Lower lobe of right lung (tissue), 2 donors: Measurements from ENCODE around the gene PILRB. TPM values are rescaled to one million over a fixed set of nuclear protein-coding genes. Genes with fewer than 3 reads are reported as not detected.

Source experiments
- ATAC-seq, 2 donors: fragments of 200-7000 bp; cut with Tn5 transposase; one replicate each; pipeline ENCODE4 v1.9.1; 2020 to 2022; ENCODE audit warnings: mild to moderate bottlenecking in 2 of 2, moderate library complexity in 2 of 2
- DNase-seq: peaks from one replicate; pipeline ENCODE4 v3.0.0-alpha.2; 2020
- H3K27ac ChIP-seq: fragments of 200-600 bp; one replicate; pipeline ENCODE4 v1.8.0; 2022
- H3K27me3 ChIP-seq: fragments of 200-600 bp; one replicate; pipeline ENCODE4 v1.8.0; 2022; ENCODE audit warnings: low read depth
- H3K36me3 ChIP-seq: fragments of 200-600 bp; one replicate; pipeline ENCODE4 v1.8.0; 2022; ENCODE audit warnings: mild to moderate bottlenecking
- H3K4me1 ChIP-seq: fragments of 200-600 bp; one replicate; pipeline ENCODE4 v1.8.0; 2022
- H3K4me3 ChIP-seq: fragments of 200-600 bp; one replicate; pipeline ENCODE4 v1.8.0; 2022; ENCODE audit warnings: mild to moderate bottlenecking
- H3K9me3 ChIP-seq: fragments of 200-600 bp; one replicate; pipeline ENCODE4 v1.8.0; 2022
- CTCF ChIP-seq: fragments of 200-600 bp; IDR thresholded peaks from one replicate; pipeline ENCODE4 v1.8.0; 2022; ENCODE audit warnings: antibody characterized with exemption, mild to moderate bottlenecking
- intact Hi-C: fragments of 100-400 bp; cut with DNase I; formaldehyde crosslinking; loops from one replicate; pipeline ENCODE4 v1.11.0; 2022
- total RNA-seq: library from RNA; stranded (reverse); fragmentation: NEBNext Ultra II Directional; extraction: Animal tissue kit (Norgen Biotek cat#: 25700); gene quantifications from one replicate; pipeline ENCODE4 v1.2.1, GENCODE V29; 2021
- donor health status: DM: no; HTN: yes; CAD: no; lungs with severe emphysema.

The PILRB gene
- total RNA-seq, 1 donor from 2014 or later: 35.9 TPM

GRCh38 chr7:100389437-100390088 lies 31.6 kb downstream of the PILRB start:
- no peak for DNase-seq
- intact Hi-C loops: no loop called here
- no peak for ATAC-seq
- no peaks in the 10 kb centered on the region for H3K36me3 ChIP-seq
- H3K4me1 ChIP-seq: no peaks in the 10 kb centered on the region
- H3K4me3 ChIP-seq: no peak overlapping the region
- H3K9me3 ChIP-seq: no peaks in the 10 kb centered on the region
- no peak for TF ChIP-seq CTCF
- no peaks in the 10 kb centered on the region for H3K27me3 ChIP-seq
- no peak overlapping the region for H3K27ac ChIP-seq

GRCh38 chr7:100390286-100391009 lies 32.5 kb downstream of the PILRB start:
- Histone ChIP-seq H3K27me3 (no peaks in the 10 kb centered on the region), H3K9me3 (no peaks in the 10 kb centered on the region), H3K27ac (no peak overlapping the region), H3K36me3 (no peaks in the 10 kb centered on the region), H3K4me3 (no peak overlapping the region), H3K4me1 (no peaks in the 10 kb centered on the region)
- intact Hi-C loops: no loop called here
- no peak for DNase-seq
- no peak for TF ChIP-seq CTCF
- no peak for ATAC-seq

GRCh38 chr7:100393233-100393905 lies 35.5 kb downstream of the PILRB start:
- H3K4me1 ChIP-seq: no peaks in the 10 kb centered on the region
- H3K27me3 ChIP-seq: no peaks in the 10 kb centered on the region
- intact Hi-C loops: no loop called here
- H3K36me3 ChIP-seq: no peaks in the 10 kb centered on the region
- ATAC-seq: no peak
- H3K27ac ChIP-seq: no peak overlapping the region
- DNase-seq: no peak
- no peak for TF ChIP-seq CTCF
- no peak overlapping the region for H3K4me3 ChIP-seq
- no peaks in the 10 kb centered on the region for H3K9me3 ChIP-seq

- no peaks in the 10 kb centered on the region for H3K36me3 ChIP-seq
Observed at GRCh38 chr7:100394077-100394476, 36.2 kb downstream of the PILRB start.

More at GRCh38 chr7:100394077-100394476, 36.2 kb downstream of the PILRB start:
- no peaks in the 10 kb centered on the region for H3K27me3 ChIP-seq
- ATAC-seq: no peak
- intact Hi-C loops: no loop called here
- H3K27ac ChIP-seq: no peak overlapping the region
- H3K9me3 ChIP-seq: no peaks in the 10 kb centered on the region
- H3K4me3 ChIP-seq: no peak overlapping the region
- H3K4me1 ChIP-seq: no peaks in the 10 kb centered on the region
- no peak for TF ChIP-seq CTCF
- DNase-seq: no peak
